Lung (tissue), 12 donors: ENCODE measurements around the gene PCBP3. TPM values are rescaled to one million over a fixed set of nuclear protein-coding genes. Genes with fewer than 3 reads are reported as not detected.

Source experiments
- ATAC-seq: fragments of 200-7000 bp; cut with Tn5 transposase; one replicate; pipeline ENCODE4 v1.9.1; 2020; ENCODE audit warnings: moderate number of reproducible peaks; ENCODE audit not compliant: insufficient read depth, low FRiP score
- DNase-seq, 3 donors: peaks; one replicate each; pipeline ENCODE4 v3.0.0-alpha.2; 2013 to 2017
- H3K27ac ChIP-seq, 2 donors: one replicate each; pipeline ENCODE4 v1.5.1; 2013; ENCODE audit warnings: mild to moderate bottlenecking in 2 of 2, moderate library complexity in 2 of 2, control low read depth in 1 of 2, inconsistent platforms in 1 of 2, low read depth in 1 of 2, low read length in 1 of 2
- H3K27me3 ChIP-seq, 3 donors: one replicate each; pipeline ENCODE4 v1.5.1; 2013; ENCODE audit warnings: low read length in 2 of 3; ENCODE audit not compliant: control insufficient read depth in 3 of 3, insufficient read depth in 3 of 3
- H3K36me3 ChIP-seq, 4 donors: one replicate each; pipeline ENCODE4 v1.5.1; 2013; ENCODE audit warnings: low read length in 4 of 4, mild to moderate bottlenecking in 1 of 4, moderate library complexity in 1 of 4; ENCODE audit not compliant: control insufficient read depth in 4 of 4, insufficient read depth in 4 of 4
- H3K4me1 ChIP-seq, 5 donors: one replicate each; pipeline ENCODE4 v1.5.1; 2013; ENCODE audit warnings: low read length in 5 of 5, mild to moderate bottlenecking in 2 of 5, moderate library complexity in 1 of 5; ENCODE audit not compliant: control insufficient read depth in 5 of 5, insufficient read depth in 5 of 5
- H3K4me3 ChIP-seq: one replicate; pipeline ENCODE4 v1.5.1; 2013; ENCODE audit warnings: mild to moderate bottlenecking, control low read depth, moderate library complexity
- H3K9ac ChIP-seq, 2 donors: one replicate each; pipeline ENCODE4 v1.5.1; 2013; ENCODE audit warnings: low read length in 2 of 2, control low read depth in 1 of 2; ENCODE audit not compliant: insufficient read depth in 1 of 2
- H3K9me3 ChIP-seq, 4 donors: one replicate each; pipeline ENCODE4 v1.5.1; 2013; ENCODE audit warnings: low read length in 3 of 4, mild to moderate bottlenecking in 1 of 4, moderate library complexity in 1 of 4; ENCODE audit not compliant: control insufficient read depth in 4 of 4, insufficient read depth in 3 of 4
- CTCF ChIP-seq: IDR thresholded peaks from 2 replicates; pipeline ENCODE4 v1.5.1; 2012; ENCODE audit warnings: mild to moderate bottlenecking; ENCODE audit errors: control extremely low read depth, extremely low read depth
- WGBS, 2 donors: extraction: QIAGEN DNeasy Blood & Tissue Kit; methylation state at CpG; one replicate each; pipeline ENCODE4 v1.1.7; 2013; 5-methylcytosine and 5-hydroxymethylcytosine counted together
- polyA plus RNA-seq, 2 donors: library from polyadenylated mRNA; stranded (reverse); fragments of 200-250 nt; gene quantifications; one replicate each; pipeline ENCODE4 v1.2.1, GENCODE V29; 2013
- total RNA-seq, 2 donors: library from RNA; depleted of rRNA in 1 of 2; stranded (reverse); fragments of >200 nt in 1 of 2; gene quantifications; one replicate each; pipeline ENCODE4 v1.2.1, GENCODE V29; 2014 to 2021
- donor health status: control.
- donor health status: control.
- donor health status: Bipolar disorder and iron deficiency.
- donor health status: healthy.
- donor health status: DM: yes; HTN: yes; CAD: no.

PCBP3 gene
- total and polyA plus RNA-seq, 4 donors, result 1.6 to 8.2 (median 3.1) TPM

DNA sequence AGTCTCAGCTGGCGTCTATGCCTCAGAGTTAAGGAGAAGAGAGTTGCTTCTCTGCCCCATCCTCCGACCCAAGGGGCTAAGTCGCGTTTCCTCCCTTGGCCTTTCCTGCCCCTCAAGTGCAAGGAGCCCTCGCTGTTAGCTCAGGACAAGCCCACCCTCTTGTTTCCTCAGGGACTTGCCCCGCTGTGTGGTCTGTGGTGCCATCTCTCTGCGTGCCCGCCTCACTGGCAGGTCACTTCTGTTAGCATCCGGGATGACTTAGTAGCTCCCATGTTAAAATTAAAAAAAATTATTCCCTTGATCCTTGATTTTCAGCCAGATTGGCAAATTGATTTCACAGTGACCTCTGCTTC, 96.5 kb downstream of the PCBP3 start:
- TF ChIP-seq CTCF, result no peak
- Histone ChIP-seq H3K36me3 (no peaks in the 10 kb centered on the region), H3K27ac (no peak overlapping the region), H3K9me3 (no peaks in the 10 kb centered on the region), H3K9ac (no peak overlapping the region), H3K27me3 (no peaks in the 10 kb centered on the region), H3K4me1 (peaks cover 0 to 5% (median 0%) of the 10 kb centered on the region in 5 donors), H3K4me3 (no peak overlapping the region)
- no peak for ATAC-seq
- 67 to 68% methylated on average over 9 of the region's 9 CpGs for WGBS, 2 donors
- no peak for DNase-seq

DNA sequence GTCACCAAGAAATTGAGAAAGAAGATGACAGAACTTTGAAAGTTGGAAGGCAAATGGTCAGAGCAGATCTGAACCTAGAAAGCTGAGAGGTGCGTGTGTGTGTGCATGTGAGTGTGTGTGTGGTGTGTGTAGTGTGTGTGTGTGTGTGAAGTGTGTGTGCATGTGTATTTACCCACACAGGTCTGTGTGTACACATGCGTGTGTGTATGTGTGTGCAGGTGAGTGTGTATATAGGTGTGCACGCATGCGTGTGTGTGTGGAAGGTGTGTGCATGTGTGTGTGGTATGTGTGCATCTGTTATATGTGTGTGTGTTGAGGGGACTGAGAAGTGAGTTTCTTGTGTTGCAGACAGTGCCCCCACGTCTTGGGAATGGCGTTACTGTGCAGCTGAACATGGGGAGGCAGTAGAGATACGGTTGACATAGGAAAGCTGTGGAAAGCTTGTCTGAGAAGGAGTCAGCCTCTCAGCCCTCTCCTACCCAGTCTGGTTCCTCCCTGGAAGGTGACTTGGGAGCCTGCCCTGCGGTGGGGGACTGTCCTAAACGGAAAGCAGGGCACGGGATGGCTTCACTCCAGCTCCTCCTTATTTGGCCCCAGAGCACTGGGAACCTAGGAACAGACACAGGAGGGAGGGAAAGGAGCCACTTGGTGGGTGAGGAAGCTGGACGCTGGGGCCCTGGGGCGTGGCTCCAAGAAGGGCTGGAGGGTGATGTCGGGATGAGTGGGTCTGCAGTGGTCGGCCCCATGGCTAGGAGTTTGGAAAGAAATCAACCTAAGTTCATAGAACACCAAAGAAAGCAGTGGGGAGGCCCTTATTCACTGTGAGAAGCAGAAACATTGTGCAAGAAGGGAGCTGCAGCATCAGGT, 97.2 kb downstream of the PCBP3 start:
- no peak for TF ChIP-seq CTCF
- Histone ChIP-seq H3K9me3 (peaks cover 0 to under 1% (median 0%) of the 10 kb centered on the region in 4 donors), H3K4me1 (peaks cover 0 to 5% (median 0%) of the 10 kb centered on the region in 5 donors), H3K9ac (no peak overlapping the region), H3K36me3 (no peaks in the 10 kb centered on the region), H3K27ac (no peak overlapping the region), H3K4me3 (no peak overlapping the region), H3K27me3 (no peaks in the 10 kb centered on the region)
- no peak for ATAC-seq
- 70 to 82% methylated on average over 14 of the region's 14 CpGs for WGBS, 2 donors
- DNase-seq, result no peak

DNA sequence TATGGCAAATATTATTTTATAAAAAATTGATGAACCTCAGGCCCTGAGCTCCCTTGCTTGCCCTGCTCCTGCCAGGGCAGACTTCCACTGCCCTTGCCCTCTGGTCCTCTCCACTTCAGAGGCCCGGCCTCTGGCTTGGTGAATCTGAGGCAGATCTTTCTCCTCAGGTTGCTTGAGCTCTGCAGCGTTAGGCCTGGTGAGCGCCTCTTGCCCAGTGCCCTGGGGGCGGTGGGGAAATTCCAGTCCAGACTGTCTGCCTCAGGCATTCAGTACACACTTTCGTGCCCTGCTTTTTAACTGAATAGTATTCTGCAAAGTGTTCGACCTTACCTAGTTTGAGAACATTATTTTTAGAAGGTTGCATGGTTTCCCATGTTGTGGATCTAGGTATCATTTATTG, 98.2 kb downstream of the PCBP3 start:
- 75 to 79% methylated on average over 6 of the region's 6 CpGs for WGBS, 2 donors
- no peaks in the 10 kb centered on the region for H3K36me3 ChIP-seq
- H3K9ac ChIP-seq, result no peak overlapping the region
- no peak for TF ChIP-seq CTCF
- H3K27ac ChIP-seq, result no peak overlapping the region
- peaks cover 0 to 2% (median 0%) of the 10 kb centered on the region in 4 donors for H3K9me3 ChIP-seq
- no peak for DNase-seq
- H3K4me3 ChIP-seq, result no peak overlapping the region
- no peaks in the 10 kb centered on the region for H3K4me1 ChIP-seq
- no peak for ATAC-seq
- H3K27me3 ChIP-seq, result no peaks in the 10 kb centered on the region

DNA sequence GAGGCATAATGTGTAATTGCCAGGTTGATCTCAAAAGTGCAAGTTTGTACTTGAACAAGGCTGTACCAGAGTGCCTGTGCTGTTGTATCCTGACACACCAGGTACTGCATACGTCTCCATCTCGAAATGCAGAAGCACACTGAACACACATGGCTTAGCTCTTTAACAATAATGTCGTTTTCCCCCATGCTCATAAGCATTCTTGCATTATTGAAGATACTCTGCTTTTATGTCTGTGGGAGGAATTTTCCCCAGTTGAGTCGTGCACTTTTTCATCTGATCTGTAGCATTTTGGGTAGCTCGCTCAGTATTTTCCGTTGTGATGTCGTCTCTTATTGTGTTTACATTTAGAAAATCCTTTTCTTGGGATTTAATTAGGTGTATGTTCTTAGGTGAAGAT, 98.7 kb downstream of the PCBP3 start:
- 80 to 83% methylated on average over 7 of the region's 7 CpGs for WGBS, 2 donors
- DNase-seq (no peak), ATAC-seq (no peak)
- no peaks in the 10 kb centered on the region for H3K4me1 ChIP-seq
- H3K9me3 ChIP-seq, result peaks cover 0 to 2% (median 0%) of the 10 kb centered on the region in 4 donors
- no peak overlapping the region for H3K9ac ChIP-seq
- no peak overlapping the region for H3K27ac ChIP-seq
- no peak overlapping the region for H3K4me3 ChIP-seq
- H3K36me3 ChIP-seq, result no peaks in the 10 kb centered on the region
- TF ChIP-seq CTCF, result no peak
- H3K27me3 ChIP-seq, result no peaks in the 10 kb centered on the region
